Mesenchymal stem cell (in vitro differentiated cells and primary cell): ENCODE data around the gene UTY.

Experiments
- DNase-seq: peaks from one replicate; pipeline ENCODE4 v3.0.0-alpha.2; 2013
- H2AFZ ChIP-seq: one replicate; pipeline ENCODE4 v1.6.1; 2013; ENCODE audit warnings: low read depth, mild to moderate bottlenecking, control low read depth, inconsistent platforms, low read length, moderate library complexity
- H2AK5ac ChIP-seq: 2 replicates; pipeline ENCODE4 v1.6.1; 2013; ENCODE audit warnings: low read length, moderate library complexity, mild to moderate bottlenecking, inconsistent platforms; ENCODE audit not compliant: severe bottlenecking
- H2BK120ac ChIP-seq: one replicate; pipeline ENCODE4 v1.6.1; 2013; ENCODE audit warnings: low read depth, mild to moderate bottlenecking, inconsistent platforms, low read length, moderate library complexity
- H2BK12ac ChIP-seq, 2 experiments: one replicate each; pipeline ENCODE4 v1.6.1; 2013; ENCODE audit warnings: inconsistent platforms in 2 of 2, low read length in 2 of 2, mild to moderate bottlenecking in 2 of 2, moderate library complexity in 2 of 2, control low read depth in 1 of 2
- H2BK15ac ChIP-seq: one replicate; pipeline ENCODE4 v1.6.1; 2013; ENCODE audit warnings: mild to moderate bottlenecking, low read depth, inconsistent platforms; ENCODE audit not compliant: poor library complexity, severe bottlenecking
- H2BK5ac ChIP-seq: 2 replicates; pipeline ENCODE4 v1.6.1; 2013; ENCODE audit warnings: low read depth, mild to moderate bottlenecking, low read length, control low read depth, inconsistent platforms; ENCODE audit not compliant: poor library complexity, severe bottlenecking
- H3K14ac ChIP-seq, 2 experiments: one replicate each; pipeline ENCODE4 v1.6.1; 2013; ENCODE audit warnings: inconsistent platforms in 2 of 2, low read length in 2 of 2, control low read depth in 1 of 2, mild to moderate bottlenecking in 1 of 2, moderate library complexity in 1 of 2
- H3K18ac ChIP-seq, 2 experiments: one replicate each; pipeline ENCODE4 v1.6.1; 2013; ENCODE audit warnings: inconsistent platforms in 2 of 2, low read length in 2 of 2, control low read depth in 1 of 2, low read depth in 1 of 2, mild to moderate bottlenecking in 1 of 2
- H3K23ac ChIP-seq, 2 experiments: one replicate each; pipeline ENCODE4 v1.6.1; 2013; ENCODE audit warnings: inconsistent platforms in 2 of 2, low read length in 2 of 2, mild to moderate bottlenecking in 2 of 2, moderate library complexity in 2 of 2, control low read depth in 1 of 2
- H3K27ac ChIP-seq: 2 replicates; pipeline ENCODE4 v1.5.1; 2013; ENCODE audit warnings: mild to moderate bottlenecking, moderate library complexity, low read length, control low read depth, inconsistent platforms; ENCODE audit not compliant: poor library complexity, severe bottlenecking
- H3K27me3 ChIP-seq, 2 experiments: 2 replicates each; pipeline versions ENCODE4 v1.6.1 to v1.7.0; 2013; ENCODE audit warnings: low read length in 2 of 2, mild to moderate bottlenecking in 2 of 2, moderate library complexity in 2 of 2, control low read depth in 1 of 2, inconsistent platforms in 1 of 2; ENCODE audit not compliant: control insufficient read depth in 1 of 2, insufficient read depth in 1 of 2
- H3K36me3 ChIP-seq, 2 experiments: 2 replicates each; pipeline versions ENCODE4 v1.6.1 to v1.7.0; 2013; ENCODE audit warnings: low read length in 2 of 2, control low read depth in 1 of 2, inconsistent platforms in 1 of 2, low read depth in 1 of 2, mild to moderate bottlenecking in 1 of 2; ENCODE audit not compliant: insufficient read depth in 2 of 2, control insufficient read depth in 1 of 2
- H3K4ac ChIP-seq, 2 experiments: one replicate each; pipeline ENCODE4 v1.6.1; 2013; ENCODE audit warnings: inconsistent platforms in 2 of 2, low read length in 2 of 2, mild to moderate bottlenecking in 2 of 2, moderate library complexity in 2 of 2, control low read depth in 1 of 2, low read depth in 1 of 2
- H3K4me1 ChIP-seq: 2 replicates; pipeline ENCODE4 v1.6.1; 2013; ENCODE audit warnings: low read depth, low read length, control low read depth; ENCODE audit not compliant: control insufficient read depth, insufficient read depth
- H3K4me2 ChIP-seq: 2 replicates; pipeline ENCODE4 v1.6.1; 2013; ENCODE audit warnings: low read length, mild to moderate bottlenecking, inconsistent platforms; ENCODE audit not compliant: poor library complexity, severe bottlenecking
- H3K4me3 ChIP-seq, 2 experiments: 2 replicates each; pipeline versions ENCODE4 v1.5.1 to v1.7.0; 2013; ENCODE audit warnings: low read length in 2 of 2, mild to moderate bottlenecking in 2 of 2, control low read depth in 1 of 2, low read depth in 1 of 2; ENCODE audit not compliant: insufficient read depth in 1 of 2
- H3K79me1 ChIP-seq: replicated peaks from 2 replicates; pipeline ENCODE4 v1.6.1; 2013; ENCODE audit warnings: mild to moderate bottlenecking, control low read depth, low read length, inconsistent platforms; ENCODE audit not compliant: poor library complexity, severe bottlenecking
- H3K9ac ChIP-seq: 2 replicates; pipeline ENCODE4 v1.7.0; 2013; ENCODE audit warnings: mild to moderate bottlenecking, low read length, moderate library complexity
- H3K9me3 ChIP-seq: 2 replicates; pipeline ENCODE4 v1.7.0; 2013; ENCODE audit warnings: mild to moderate bottlenecking, low read length; ENCODE audit not compliant: control insufficient read depth
- H4K8ac ChIP-seq: one replicate; pipeline ENCODE4 v1.6.1; 2013; ENCODE audit warnings: inconsistent platforms, mild to moderate bottlenecking, low read length, moderate library complexity
- H4K91ac ChIP-seq: one replicate; pipeline ENCODE4 v1.6.1; 2013; ENCODE audit warnings: mild to moderate bottlenecking, low read length, inconsistent platforms
- WGBS: methylation state at CpG from one replicate; pipeline ENCODE4 v1.1.7; 2013; ENCODE audit warnings: mixed read lengths; 5-methylcytosine and 5-hydroxymethylcytosine counted together

Gene UTY

DNA sequence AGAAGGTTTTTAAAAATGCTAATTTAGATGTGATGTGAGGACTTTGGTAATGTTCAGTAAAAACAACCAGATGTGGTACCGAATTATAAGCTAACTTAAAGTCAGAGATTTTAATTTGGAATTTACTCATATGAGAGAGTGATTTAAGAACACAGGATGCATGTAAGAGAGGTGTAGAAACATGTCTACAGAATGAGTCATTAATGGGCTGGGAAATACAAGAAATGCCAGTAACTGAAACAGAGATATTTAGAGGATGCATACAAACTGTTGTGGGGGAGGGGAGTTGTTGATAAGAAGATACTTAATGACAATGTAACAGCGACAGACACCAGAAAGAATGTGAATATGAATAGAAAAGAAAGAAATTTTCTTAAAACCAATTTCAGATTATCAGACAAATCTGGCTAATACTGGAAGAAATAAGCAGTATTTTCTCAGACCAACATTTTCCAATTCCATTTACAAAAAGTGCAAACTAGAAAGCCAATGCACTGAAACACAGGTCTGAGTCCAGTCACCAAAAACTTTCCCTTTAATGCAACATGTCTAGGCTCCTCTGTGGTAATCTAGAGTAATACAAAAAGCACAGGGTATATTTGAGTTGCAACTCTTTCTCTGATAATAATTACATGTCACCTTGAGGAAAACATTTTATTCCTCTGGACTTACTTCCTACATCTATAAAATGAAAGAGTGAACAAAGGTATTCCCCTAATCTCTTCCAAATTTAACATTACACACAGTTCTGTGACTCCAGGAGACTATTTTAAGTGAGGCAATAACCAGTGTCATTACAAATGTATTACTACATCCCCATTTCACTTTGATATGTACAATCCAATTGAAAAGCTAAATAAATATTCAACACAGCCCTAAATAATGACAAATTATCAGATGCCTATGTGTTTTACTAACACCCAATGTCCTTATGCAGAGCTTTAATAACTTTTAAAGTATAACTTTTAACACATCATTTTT, 117.9 kb downstream of the UTY start:
- Histone ChIP-seq H3K4ac (no peak overlapping the region), H2BK15ac (no peak overlapping the region), H2AFZ (no peak overlapping the region), H3K4me3 (no peak overlapping the region), H2AK5ac (no peak overlapping the region), H3K36me3 (no peaks in the 10 kb centered on the region), H3K14ac (no peak overlapping the region), H3K23ac (no peak overlapping the region), H3K4me2 (no peak overlapping the region), H2BK12ac (no peak overlapping the region), H3K9me3 (no peaks in the 10 kb centered on the region), H2BK120ac (no peak overlapping the region), H2BK5ac (no peak overlapping the region), H3K27ac (peak overlapping the region; percentile 57), H3K27me3 (no peaks in the 10 kb centered on the region), H3K79me1 (peaks cover 5% of the 10 kb centered on the region), H3K9ac (no peak overlapping the region), H3K4me1 (peaks cover 1% of the 10 kb centered on the region), H4K8ac (no peak overlapping the region), H4K91ac (no peak overlapping the region), H3K18ac (no peak overlapping the region)
- DNase-seq = peak; percentile 61
- 84% methylated on average over 1 of the region's 2 CpGs for WGBS

DNA sequence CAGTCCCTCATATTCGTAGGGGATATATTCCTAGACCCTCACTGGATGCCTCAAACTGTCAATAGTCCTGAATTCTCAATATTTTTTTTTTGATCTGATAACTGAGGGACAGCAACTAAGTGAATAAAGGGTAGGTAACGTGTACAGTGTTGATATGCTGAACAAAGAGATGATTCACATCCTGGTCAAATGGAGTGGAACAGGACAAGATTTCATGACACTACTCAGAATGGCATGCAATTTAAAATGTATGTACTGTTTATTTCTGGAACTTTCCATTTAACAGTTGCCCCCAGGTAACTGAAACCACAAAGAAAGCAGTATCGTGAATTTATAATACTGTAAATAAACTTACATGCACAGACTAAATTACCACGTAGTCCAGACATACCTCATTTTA, 128.4 kb downstream of the UTY start:
- no peak overlapping the region for H2BK15ac ChIP-seq
- H2BK120ac ChIP-seq = no peak overlapping the region
- DNase-seq = no peak
- peaks cover 1% of the 10 kb centered on the region for H3K4me1 ChIP-seq
- no peak overlapping the region for H2BK5ac ChIP-seq
- no peak overlapping the region for H2AK5ac ChIP-seq
- no peak overlapping the region for H3K23ac ChIP-seq
- no peak overlapping the region for H3K18ac ChIP-seq
- no peak overlapping the region for H2AFZ ChIP-seq
- H3K36me3 ChIP-seq = peaks cover 0 to 12% of the 10 kb centered on the region in 2 experiments
- no peak overlapping the region for H3K4me3 ChIP-seq
- H3K79me1 ChIP-seq = no peaks in the 10 kb centered on the region
- no peak overlapping the region for H3K14ac ChIP-seq
- no peak overlapping the region for H3K4me2 ChIP-seq
- WGBS = 40% methylated on average over 1 of the region's 4 CpGs
- no peak overlapping the region for H3K27ac ChIP-seq
- no peaks in the 10 kb centered on the region for H3K9me3 ChIP-seq
- H4K8ac ChIP-seq = no peak overlapping the region
- no peak overlapping the region for H4K91ac ChIP-seq
- no peak overlapping the region for H3K4ac ChIP-seq
- H3K9ac ChIP-seq = no peak overlapping the region
- no peaks in the 10 kb centered on the region for H3K27me3 ChIP-seq
- H2BK12ac ChIP-seq = no peak overlapping the region

DNA sequence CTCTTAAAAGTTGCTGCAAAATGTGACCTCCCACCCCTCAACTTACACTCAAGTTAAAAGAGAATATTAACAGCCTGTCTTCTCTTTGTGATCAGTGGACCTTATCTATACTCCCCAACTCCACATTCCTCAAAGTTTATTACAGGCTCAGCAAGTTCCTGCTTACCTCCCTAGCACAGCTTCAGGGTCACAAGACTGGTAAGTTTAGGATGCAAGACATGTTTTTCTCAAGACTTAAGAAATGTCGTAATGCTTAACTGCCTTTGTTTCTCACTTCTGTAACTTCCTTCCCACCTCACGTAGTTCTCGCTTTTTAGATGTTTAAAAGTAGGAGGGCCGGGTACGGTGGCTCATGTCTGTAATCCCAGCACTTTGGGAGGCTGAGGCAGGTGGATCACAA, 132.7 kb downstream of the UTY start:
- H3K27ac ChIP-seq = peak overlapping the region; percentile 71
- no peak overlapping the region for H3K4me2 ChIP-seq
- WGBS = 100% methylated on average over 4 of the region's 5 CpGs
- no peak overlapping the region for H3K9ac ChIP-seq
- no peak overlapping the region for H2BK12ac ChIP-seq
- no peak overlapping the region for H3K18ac ChIP-seq
- no peak overlapping the region for H2AFZ ChIP-seq
- H3K36me3 ChIP-seq = peaks cover 0 to 3% of the 10 kb centered on the region in 2 experiments
- DNase-seq = no peak
- H4K8ac ChIP-seq = no peak overlapping the region
- H2BK5ac ChIP-seq = no peak overlapping the region
- no peak overlapping the region for H3K4ac ChIP-seq
- H3K27me3 ChIP-seq = no peaks in the 10 kb centered on the region
- H3K4me1 ChIP-seq = no peaks in the 10 kb centered on the region
- H2AK5ac ChIP-seq = no peak overlapping the region
- no peak overlapping the region for H3K4me3 ChIP-seq
- no peak overlapping the region for H2BK15ac ChIP-seq
- H2BK120ac ChIP-seq = no peak overlapping the region
- H3K23ac ChIP-seq = no peak overlapping the region
- no peaks in the 10 kb centered on the region for H3K9me3 ChIP-seq
- H4K91ac ChIP-seq = no peak overlapping the region
- no peak overlapping the region for H3K14ac ChIP-seq
- peaks cover 2% of the 10 kb centered on the region for H3K79me1 ChIP-seq

DNA sequence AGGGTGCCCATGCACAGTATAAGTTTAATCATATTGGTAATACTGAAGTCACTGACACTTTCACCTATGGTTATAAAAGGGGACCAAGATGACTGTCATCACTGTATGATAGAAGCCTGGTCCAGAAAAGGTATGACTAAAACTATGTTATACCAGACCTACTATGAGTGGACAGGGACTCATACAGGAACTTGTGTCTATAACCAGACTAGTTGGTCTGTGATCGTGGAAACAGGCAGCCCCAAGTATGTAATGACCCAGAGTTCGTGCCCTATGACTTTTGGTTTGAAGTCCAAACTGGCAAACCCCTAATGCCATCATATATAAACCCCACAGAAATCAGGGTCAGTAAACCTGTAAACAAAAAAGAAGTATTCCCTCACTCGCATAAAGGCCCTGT, 134.3 kb downstream of the UTY start:
- H3K23ac ChIP-seq = no peak overlapping the region
- peaks cover 5% of the 10 kb centered on the region for H3K79me1 ChIP-seq
- H3K4ac ChIP-seq = no peak overlapping the region
- no peak overlapping the region for H4K91ac ChIP-seq
- H3K36me3 ChIP-seq = peaks cover 0 to 3% of the 10 kb centered on the region in 2 experiments
- no peak overlapping the region for H2BK15ac ChIP-seq
- no peak overlapping the region for H3K27ac ChIP-seq
- no peaks in the 10 kb centered on the region for H3K9me3 ChIP-seq
- H2AFZ ChIP-seq = no peak overlapping the region
- no peak overlapping the region for H2BK5ac ChIP-seq
- no peak overlapping the region for H2BK12ac ChIP-seq
- no peak overlapping the region for H2AK5ac ChIP-seq
- no peak overlapping the region for H4K8ac ChIP-seq
- H3K18ac ChIP-seq = no peak overlapping the region
- H3K4me1 ChIP-seq = no peaks in the 10 kb centered on the region
- DNase-seq = no peak
- no peak overlapping the region for H3K4me2 ChIP-seq
- no peak overlapping the region for H3K4me3 ChIP-seq
- 100% methylated on average over 3 of the region's 3 CpGs for WGBS
- H3K14ac ChIP-seq = no peak overlapping the region
- H3K9ac ChIP-seq = no peak overlapping the region
- H2BK120ac ChIP-seq = no peak overlapping the region
- H3K27me3 ChIP-seq = no peaks in the 10 kb centered on the region
